Activated CD4-positive, alpha-beta T cell treated with anti-CD3 and anti-CD28 coated beads for 48 hours (primary cell): ENCODE results near the gene NELL1.

Source experiments
- DNase-seq: peaks from one replicate; pipeline ENCODE4 v3.0.0-alpha.2; 2020

The NELL1 gene

GRCh38 chr11:20668844-20669819 is at the start of gene NELL1:
Gene NELL1 (plus strand): TSS chr11:20669586.
- DNase-seq: no peak

GRCh38 chr11:20620988-20621387 is 48.4 kb upstream of the NELL1 start:
- DNase-seq: no peak

GRCh38 chr11:20621679-20622078 is 47.7 kb upstream of the NELL1 start:
- no peak for DNase-seq

GRCh38 chr11:20623252-20623651 is 46.1 kb upstream of the NELL1 start:
- no peak for DNase-seq

GRCh38 chr11:20626279-20626678 is 43.1 kb upstream of the NELL1 start:
- no peak for DNase-seq

- DNase-seq: no peak
Observed at GRCh38 chr11:20627026-20627425, 42.4 kb upstream of the NELL1 start.

- no peak for DNase-seq
Observed at GRCh38 chr11:20627701-20628100, 41.7 kb upstream of the NELL1 start.

- no peak for DNase-seq
Observed at GRCh38 chr11:20631519-20632168, 37.7 kb upstream of the NELL1 start.

- DNase-seq: no peak
Observed at GRCh38 chr11:20632169-20632532, 37.2 kb upstream of the NELL1 start.

GRCh38 chr11:20634044-20634443 is 35.3 kb upstream of the NELL1 start:
- no peak for DNase-seq

GRCh38 chr11:20634781-20635180 is 34.6 kb upstream of the NELL1 start:
- DNase-seq: no peak

- no peak for DNase-seq
Observed at GRCh38 chr11:20638074-20638473, 31.3 kb upstream of the NELL1 start.

- no peak for DNase-seq
Observed at GRCh38 chr11:20639688-20640087, 29.7 kb upstream of the NELL1 start.

GRCh38 chr11:20640401-20640800 is 29.0 kb upstream of the NELL1 start:
- DNase-seq: no peak

GRCh38 chr11:20644360-20644759 is 25.0 kb upstream of the NELL1 start:
- DNase-seq: no peak

GRCh38 chr11:20647976-20648565 is 21.3 kb upstream of the NELL1 start:
- DNase-seq: peak; percentile 48

- no peak for DNase-seq
Observed at GRCh38 chr11:20652150-20652806, 17.1 kb upstream of the NELL1 start.

GRCh38 chr11:20654038-20654437 is 15.3 kb upstream of the NELL1 start:
- no peak for DNase-seq

GRCh38 chr11:20656901-20657300 is 12.5 kb upstream of the NELL1 start:
- no peak for DNase-seq

GRCh38 chr11:20658135-20658534 is 11.3 kb upstream of the NELL1 start:
- DNase-seq: no peak

GRCh38 chr11:20661445-20661844 is 7.9 kb upstream of the NELL1 start:
- no peak for DNase-seq

GRCh38 chr11:20661850-20662249 is 7.5 kb upstream of the NELL1 start:
- DNase-seq: no peak

GRCh38 chr11:20668131-20668809 is 1.1 kb upstream of the NELL1 start:
- no peak for DNase-seq
